A549 (cell line): ENCODE data around the gene DCLRE1A.

Experiments used
- ELK1 ChIP-seq: fragments of 150-350 bp; IDR thresholded peaks from 2 replicates; pipeline ENCODE4 v1.6.1; 2014; ENCODE audit warnings: low read depth, mild to moderate bottlenecking, low read length
- HOXA7 ChIP-seq: fragments of 250-450 bp; sonication (Bioruptor Pico); IDR thresholded peaks from 2 replicates; pipeline ENCODE4 v1.5.0; 2020; ENCODE audit warnings: mild to moderate bottlenecking, moderate library complexity
- TF ChIP-seq, protein P1 (sequence below): fragments of >200 bp; sonication (Bioruptor Twin); formaldehyde crosslinking; IDR thresholded peaks from 3 replicates; pipeline ENCODE4 v1.5.1; 2016

GRCh38 chr10:113894581-113894980 lies 40.7 kb upstream of the DCLRE1A start:
- TF ChIP-seq, protein P1, sequence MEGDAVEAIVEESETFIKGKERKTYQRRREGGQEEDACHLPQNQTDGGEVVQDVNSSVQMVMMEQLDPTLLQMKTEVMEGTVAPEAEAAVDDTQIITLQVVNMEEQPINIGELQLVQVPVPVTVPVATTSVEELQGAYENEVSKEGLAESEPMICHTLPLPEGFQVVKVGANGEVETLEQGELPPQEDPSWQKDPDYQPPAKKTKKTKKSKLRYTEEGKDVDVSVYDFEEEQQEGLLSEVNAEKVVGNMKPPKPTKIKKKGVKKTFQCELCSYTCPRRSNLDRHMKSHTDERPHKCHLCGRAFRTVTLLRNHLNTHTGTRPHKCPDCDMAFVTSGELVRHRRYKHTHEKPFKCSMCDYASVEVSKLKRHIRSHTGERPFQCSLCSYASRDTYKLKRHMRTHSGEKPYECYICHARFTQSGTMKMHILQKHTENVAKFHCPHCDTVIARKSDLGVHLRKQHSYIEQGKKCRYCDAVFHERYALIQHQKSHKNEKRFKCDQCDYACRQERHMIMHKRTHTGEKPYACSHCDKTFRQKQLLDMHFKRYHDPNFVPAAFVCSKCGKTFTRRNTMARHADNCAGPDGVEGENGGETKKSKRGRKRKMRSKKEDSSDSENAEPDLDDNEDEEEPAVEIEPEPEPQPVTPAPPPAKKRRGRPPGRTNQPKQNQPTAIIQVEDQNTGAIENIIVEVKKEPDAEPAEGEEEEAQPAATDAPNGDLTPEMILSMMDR = no peak
- TF ChIP-seq HOXA7 = no peak
- no peak for TF ChIP-seq ELK1
